Activated T-helper 9 cell treated with anti-CD3 and anti-CD28 coated beads, Interleukin-2, amount 50 U/mL, for 16 hours (primary cell): ENCODE data around the gene GP9.

ENCODE experiments used
- DNase-seq: peaks from one replicate; pipeline ENCODE4 v3.0.0-alpha.2; 2020; ENCODE audit warnings: low read depth

The GP9 gene

DNA sequence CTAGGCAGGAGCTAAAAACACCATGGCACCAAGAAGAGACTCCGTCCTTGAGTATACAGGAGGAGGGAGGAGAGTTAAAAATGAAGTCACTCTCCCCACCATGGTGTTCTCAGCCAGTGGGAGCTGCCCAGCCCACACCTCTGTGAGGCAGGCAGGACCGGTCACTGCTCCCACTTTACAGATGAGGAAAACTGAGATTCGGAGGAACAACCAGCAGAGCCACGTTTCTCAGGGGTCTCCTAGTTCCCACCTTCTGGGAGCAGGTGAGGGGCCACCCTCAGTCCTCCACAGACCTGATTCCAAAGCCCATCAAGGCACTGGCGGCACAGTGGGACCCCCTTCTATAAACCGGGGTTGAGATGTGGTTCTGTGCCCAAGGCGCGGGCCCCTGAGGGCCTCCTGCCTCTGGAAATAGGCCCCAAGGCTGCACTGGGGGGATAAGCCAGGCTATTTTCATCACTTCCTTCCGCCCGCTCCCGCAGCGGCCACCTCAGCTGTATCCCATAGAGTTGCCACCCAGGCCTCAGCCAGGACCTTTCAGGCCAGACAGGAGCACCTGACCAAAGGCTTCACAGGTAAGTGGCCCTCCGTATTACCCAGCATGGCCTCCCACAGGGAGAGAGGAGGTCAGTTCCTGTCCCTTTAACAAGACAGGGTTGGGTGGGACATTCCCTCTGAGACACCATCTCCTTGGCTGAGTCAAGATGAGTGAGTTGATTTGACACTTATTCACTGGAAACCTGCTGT lies at the start of gene GP9:
Gene GP9 (plus strand): TSS at position 504 of the 747 bp plus-strand sequence. CDS start 961 bp downstream, outside the sequence.
- DNase-seq, result no peak

DNA sequence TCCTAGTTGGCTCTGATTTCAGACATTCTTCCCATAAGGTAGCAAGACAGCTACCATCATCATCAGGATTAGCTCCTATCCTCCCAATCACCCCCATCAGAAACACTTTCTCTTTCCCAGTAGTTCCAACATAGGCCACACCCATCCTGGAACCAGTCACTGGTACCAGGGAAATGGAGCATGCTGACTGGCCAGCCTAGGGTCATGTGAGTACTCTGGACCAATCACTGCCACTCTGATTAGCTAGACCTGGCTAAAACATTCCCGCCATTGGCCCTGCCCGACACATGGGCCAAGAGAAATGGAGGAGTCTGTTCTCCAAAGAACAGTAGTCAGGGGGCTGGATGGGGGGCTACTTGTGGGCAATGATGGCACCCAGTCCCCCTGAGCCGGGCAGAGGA lies 47.1 kb upstream of the GP9 start:
- DNase-seq, result no peak

DNA sequence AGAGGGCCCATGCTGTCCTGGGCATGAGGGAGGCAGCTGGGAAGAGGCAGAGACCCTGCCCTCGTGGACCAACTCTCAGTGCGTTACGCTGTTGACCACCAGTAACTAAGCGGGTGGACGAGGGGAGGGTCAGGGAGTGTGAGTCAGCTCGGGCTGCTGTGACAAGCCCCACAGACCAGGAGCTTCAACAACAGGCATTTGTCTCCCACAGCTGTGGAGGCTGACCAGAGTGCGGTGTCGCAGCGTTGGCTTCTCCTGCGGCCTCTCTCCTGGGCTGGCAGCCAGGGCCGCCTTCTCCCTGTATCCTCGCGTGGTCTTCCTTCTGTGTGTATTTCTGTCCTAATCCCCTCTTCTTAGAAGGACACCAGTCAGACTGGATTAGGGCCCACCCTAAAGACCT lies 46.4 kb upstream of the GP9 start:
- DNase-seq, result no peak

DNA sequence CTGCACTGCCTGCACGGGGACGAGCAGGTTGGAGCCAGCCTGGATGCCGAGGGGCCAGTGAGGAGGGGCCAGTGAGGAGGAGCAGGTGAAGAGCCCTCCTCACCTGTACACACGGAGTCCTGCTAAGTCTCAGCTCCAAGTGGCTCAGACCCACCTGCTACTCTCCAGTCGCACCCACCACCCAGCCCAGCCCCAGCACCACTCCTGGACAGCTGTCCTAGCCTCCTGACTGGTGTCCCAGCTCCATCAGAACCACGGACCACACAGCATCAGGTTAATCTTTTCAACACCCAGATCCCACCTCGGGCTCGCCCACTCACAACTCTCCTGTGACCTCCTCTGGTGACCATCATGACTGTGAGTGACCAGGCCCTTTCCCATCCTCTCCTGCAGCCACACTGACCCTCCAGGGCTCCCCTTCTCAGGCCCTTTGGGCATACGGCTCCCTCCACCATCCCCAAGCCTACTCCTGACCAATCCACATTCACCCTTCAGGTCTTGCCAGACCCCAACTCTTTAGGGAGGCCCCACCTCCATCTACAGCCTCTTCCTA lies 45.7 kb upstream of the GP9 start:
- DNase-seq, result no peak

DNA sequence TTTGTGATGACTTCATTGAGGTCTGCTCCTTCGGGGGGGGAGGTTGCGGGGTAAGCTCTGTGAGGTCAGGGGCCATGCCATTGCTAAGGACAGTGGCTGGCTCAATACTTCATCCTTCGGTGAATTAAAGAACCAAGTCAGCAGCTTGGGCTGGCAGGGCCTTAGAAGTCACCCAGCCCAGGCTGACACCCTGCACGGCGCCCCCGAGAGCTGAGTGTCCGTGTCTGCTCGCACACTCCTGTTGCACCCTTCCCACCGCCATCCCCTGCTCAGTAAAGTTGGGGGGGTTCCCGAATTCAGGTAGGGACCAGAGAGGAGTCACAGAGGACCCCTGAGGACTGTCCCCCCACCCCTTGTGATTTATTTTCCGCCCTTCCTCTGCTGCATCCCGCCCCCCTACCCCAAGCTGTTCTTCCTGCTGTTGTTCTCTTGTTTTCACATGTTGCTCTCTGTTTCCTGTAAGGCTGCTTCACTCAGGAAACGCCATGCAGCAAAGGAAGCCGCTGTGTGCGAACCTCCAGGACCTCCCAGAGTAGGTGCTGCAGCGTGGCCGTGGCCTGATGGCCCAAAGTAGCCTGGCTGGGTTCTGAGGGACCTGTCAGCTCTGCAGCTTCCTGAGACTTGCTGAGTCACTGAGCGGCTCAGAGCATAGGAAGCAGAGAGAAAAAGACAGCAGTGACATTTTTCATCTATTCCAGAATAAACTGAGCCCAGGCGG lies 45.0 kb upstream of the GP9 start:
- DNase-seq, result no peak

DNA sequence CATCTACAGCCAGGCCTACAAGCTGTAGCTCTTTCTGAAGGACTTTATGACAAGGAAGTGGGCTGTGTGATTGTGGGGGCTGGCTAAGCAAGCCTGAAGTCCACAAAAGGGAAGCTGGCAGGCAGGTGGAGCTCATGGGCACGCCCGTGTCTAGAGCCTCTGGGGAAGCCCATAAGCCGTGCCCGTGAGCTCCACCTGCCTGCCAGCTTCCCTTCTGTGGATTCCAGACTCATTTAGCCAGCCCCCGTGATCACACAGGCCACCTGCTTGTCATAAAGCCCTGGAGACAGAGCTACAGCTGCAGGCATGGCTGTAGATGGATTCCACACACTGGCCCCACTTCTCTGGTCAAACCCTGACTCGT lies 44.2 kb upstream of the GP9 start:
- DNase-seq, result no peak

DNA sequence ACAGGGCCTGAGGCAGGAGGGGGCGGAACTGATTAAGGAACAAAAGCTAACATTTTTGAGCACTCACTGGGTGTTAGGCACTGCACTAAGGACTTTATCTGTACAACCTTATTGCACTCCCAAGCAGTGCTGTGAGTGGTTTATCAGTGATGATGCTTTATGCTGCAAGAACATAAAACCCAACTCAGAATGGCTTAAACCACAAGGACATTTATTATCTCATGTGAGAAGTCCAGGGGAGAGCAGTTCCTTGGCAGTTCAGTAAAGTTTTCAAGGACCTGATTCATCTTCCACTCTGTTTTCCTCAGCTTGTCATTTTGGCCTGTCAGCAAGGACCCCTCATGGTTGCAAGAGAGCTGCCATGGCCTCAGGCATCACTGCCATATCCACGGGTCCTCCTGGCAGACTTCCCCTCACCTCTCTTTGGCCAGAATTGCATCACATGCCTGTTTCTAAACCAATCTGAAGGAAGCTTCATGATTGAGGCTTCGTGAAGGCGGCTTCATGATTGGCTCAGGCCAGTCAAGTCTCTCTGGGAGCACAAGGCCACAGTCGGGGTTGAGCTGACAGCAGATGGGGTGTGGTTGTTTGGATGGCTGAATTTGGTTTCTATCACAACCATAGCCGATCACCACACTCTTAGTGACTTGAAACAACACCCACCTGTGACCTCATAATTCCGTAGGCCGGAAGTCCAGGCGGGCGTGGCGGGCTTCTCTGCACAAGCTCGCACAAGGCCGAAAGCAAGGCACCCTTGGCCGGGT lies 43.7 kb upstream of the GP9 start:
- DNase-seq, result no peak

DNA sequence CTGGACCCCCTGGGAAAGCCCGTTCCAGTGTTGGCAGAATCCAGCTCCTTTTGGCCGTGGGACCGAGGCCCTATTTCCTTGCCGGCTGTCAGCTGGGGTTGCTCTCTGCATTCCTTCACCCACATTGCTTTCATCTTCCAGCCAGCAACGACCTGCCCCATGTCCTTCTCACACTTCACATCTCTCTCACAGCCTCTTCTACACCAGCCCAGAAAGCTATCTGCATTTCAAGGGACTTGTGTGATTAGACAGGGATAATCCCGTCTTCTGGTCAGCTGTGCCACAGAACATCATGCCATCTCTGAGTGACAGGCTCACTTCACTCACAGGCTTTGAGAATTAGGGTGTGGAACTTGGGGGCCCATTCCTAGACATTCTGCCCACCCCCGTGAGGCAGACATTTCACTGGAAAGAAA lies 43.1 kb upstream of the GP9 start:
- DNase-seq, result no peak

DNA sequence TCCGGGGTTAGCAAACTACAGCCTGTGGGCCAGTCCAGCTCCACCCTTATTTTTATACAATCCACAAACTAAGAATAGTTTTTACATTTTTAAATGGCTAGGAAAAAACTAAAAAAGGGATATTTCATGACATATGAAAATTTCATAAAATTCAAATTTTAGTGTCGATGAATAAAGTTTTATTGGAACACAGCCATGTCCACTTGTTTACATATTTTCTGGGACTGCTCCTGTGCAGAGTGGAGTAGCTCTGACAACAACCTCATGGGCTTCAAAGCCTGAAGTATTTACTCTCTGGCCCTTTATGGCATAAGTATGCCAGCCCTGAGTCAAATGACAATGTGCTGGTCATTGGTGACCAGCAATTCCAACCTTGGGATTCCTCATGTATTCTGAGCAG lies 42.3 kb upstream of the GP9 start:
- no peak for DNase-seq

DNA sequence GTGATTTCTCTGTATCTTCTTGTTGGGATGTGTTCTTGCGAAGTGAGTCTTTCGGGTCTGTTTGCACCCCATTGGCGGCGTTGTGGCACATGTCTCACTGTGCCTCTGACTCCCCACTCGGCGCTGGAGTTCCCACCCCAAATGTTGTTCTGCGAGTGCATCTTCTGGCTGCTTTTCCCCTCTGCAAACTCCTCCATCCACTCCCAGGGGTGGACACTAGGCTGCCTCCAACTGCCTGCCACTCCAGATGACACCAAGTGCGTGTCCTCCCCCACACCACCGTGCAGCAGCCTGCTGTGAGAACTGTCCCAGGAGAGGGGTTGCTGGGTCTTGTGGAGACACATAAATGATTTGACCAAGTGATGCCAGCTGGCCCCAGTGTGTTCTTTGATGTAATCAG lies 41.8 kb upstream of the GP9 start:
- no peak for DNase-seq

DNA sequence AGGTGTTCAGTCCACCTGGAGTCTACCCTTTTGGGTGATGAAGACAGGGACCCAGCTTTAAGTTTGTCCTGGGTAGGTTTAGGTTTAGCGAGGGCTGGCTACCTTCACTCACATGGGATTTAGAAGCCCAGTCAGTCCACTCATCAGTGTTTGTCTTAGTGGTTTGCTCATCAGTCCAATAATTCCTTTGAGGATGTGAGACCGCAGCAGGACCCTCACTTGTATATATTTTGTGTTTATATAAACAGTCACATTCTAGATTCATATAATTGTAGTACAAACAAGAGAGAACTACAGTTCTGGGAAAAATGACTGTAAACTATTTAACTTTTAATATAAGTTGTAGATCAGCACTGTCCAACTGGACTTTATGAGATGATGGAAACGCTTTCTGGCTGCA lies 41.3 kb upstream of the GP9 start:
- no peak for DNase-seq

DNA sequence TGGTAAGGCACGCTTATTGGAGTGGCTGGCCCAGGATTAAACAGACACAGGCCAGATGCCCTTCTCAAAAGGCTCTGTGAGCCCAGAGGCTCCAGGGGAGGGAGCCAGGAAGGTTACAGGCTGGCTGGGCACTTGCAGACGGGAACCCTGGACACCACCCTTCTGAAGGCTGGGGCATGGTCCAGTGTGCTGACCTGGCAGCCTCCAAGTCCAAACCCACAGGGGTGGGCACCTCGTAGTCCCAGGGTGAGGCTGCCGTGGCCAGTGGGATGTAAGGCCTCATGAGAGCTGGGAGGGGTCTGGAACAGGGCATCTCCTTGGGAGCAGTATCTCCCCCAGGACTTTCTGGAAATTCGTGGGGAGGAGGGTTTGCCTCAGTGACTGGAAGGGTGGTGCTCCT lies 39.9 kb upstream of the GP9 start:
- no peak for DNase-seq

DNA sequence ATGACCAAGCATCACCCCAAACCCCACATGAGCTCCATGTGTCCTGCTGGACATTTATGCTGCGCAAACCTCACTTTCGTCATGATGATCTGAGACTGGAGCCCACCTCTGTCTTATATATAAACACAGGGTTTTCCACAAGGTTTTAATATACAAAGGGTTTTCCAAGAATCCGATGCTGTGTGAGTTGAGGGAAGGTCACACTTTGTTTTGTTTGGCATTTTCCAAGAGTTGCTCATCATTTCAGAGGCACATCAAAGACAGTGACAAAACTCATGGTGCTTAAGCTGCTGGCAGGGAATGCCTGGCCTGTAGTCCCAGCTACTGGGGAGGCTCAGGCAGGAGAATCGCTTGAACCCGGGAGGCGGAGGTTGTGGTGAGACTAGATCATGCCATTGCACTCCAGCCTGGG lies 39.4 kb upstream of the GP9 start:
- DNase-seq, result no peak

DNA sequence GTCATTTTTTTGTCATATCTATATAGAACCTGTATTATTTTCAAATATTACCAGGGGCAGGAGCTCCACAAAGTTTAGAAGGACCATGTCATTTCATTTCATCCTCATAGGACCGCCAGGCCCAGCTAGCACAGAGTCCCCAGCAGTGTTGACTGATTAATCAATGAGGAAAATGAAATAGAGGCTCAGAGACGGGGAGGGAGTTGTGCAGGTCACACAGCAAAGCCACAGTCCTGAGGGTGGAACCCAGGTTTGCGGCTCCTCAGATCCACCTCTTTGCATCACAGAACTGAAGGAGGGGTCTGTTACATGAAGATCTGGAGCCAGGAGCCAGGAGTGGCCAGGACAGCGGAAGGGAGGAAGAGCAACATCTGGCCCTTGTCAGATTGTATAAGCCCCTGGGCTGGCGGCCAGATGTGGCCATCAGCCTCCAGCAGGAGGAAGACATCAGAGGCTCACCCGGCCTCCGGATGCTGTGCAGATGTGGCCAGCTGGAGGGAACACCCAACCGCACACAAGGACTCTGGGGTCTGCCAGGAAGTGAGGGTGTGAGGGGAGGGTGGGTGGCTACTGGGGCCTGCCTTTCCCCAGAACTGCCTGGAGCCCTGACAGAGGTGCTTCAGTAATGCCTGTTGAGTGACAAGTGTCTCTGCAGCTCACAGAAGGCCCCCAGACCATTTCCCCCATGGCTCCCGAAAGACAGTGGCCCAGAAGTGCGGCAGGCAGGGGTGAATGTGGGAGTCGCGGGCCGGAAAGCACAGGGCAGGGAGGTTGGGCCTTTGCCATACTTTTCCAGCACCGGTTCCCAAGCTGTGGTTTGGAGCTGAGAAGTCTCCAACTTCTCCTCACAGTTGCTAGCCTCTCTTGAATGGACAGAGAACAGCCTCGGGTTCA lies 38.2 kb upstream of the GP9 start:
- DNase-seq, result no peak

DNA sequence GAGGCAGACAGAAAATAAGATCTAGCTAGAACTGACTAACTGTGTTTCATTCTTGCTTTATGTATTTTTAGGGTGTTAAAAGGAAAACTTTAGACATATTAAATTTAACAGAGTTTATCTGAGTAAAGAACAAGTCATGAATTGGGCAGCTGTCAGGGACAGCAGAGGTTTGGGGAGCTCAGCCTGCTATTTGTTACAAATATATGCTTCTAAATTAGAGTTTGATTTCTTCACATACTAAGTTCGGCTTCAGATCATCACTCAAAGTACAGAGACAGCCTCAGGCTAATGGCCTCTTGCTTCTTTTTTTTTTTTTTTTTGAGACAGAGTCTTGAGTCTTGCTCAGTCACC lies 37.6 kb upstream of the GP9 start:
- no peak for DNase-seq

DNA sequence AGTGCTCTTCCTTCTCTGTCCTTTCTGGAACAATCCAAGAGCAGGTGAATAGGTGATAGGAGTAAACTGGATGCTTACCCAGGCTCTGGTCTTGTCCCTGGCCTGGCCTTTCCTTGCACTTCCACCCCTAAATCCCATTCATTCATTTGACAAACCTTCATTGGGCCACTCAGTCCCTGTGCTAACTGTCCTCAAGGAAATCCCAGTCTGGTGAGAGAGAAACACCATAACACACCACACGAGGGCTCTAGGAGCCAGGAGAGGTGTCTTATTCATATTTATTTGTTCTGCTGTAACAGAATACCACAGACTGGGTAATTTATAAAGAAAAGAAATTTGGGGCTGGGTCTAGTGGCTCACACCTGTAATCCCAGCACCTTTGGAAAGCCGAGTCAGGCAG lies 36.7 kb upstream of the GP9 start:
- DNase-seq, result no peak

DNA sequence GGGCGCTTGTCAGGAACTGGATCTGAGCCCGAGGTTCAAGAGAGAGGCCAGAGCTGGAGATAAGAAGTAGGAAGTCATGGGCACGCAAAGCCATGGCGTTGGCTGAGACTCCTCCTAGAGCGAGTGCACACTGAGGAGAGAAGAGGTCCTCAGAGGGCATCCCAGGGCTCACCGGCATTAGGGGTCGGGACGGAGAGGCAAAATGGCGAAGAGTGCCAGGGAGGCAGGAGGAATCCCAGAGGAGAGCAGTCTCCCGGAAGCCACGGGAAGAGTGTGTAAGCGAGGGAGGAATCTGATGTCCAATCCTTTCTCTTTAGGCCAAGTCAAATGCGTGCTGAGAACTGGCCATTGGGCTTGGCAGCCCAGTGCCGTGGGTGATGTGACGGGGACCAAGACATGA lies 35.5 kb upstream of the GP9 start:
- no peak for DNase-seq

DNA sequence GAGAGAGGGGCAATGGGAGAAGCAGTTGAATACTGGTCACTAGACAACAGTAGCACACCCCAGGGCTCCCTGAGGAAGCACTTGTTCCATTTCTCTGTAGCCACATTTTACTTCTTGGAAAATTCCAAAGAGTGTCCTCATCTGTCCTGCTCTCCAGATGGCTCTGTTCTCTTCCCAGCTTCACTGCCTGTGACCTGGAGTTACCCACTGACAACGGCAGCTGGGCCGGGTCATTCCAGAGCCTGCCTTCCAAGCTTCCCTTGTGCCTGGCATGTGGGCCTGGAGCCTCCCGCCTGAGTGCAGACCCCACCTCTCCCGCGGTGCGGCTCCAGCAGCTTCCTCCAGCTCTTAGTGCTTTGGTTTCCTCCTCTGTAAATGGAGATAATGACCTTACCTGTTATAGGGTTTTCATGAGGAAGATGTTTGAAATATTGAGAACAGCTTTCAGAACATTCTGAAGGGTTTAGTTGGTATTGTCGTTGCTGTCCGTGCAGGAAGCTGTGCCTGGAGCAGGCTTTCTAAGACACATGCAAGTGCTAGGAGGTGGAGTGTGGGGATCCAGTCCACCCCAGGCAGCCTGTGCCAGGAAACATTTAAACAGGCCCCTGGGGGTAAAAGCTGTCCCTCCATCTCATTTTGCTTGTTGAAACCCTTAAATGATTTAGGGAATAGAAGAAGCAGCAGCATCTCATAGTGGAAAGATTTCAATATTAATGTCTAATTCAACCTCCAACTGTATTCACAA lies 34.7 kb upstream of the GP9 start:
- DNase-seq, result no peak

DNA sequence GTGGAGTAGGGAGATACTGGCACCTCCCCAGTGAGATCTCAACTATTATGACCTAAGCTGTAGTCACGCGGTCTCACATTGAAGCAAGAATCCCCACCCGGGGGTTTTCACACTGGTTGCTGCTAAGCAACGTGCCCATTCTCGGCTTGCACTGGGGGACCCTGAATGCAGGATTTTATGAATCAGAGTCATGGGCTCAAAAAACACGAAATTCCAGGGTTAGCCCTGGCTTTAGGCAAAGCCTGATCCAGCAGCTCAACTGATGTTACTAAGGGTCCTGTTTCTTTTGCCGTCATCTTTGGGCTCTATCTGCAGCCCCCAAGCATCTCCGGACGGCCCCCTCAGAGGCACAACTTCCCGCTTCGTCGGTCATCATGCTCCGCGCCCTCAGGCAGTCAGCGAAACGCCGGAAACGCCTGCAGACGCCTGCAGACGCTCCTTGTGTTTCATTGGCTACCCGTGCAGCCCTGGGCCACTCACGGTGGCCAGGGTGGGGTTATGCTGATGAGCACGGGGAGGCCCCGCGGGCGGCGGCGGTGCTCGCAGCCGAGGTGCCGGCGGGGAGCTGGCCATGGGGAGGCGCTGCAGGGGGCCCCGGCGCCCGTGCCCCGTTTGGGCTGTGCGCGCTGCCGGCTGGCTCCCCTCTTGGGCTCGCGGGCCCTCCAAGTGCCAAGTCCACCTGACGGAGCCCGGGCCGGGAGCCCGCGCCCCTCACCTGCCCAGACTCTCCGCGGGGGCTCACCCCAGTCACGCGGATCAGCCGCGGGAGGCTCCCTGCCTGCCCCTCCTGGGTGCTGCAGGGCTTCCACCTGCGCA lies 33.6 kb upstream of the GP9 start:
- DNase-seq, result peak; percentile 85

DNA sequence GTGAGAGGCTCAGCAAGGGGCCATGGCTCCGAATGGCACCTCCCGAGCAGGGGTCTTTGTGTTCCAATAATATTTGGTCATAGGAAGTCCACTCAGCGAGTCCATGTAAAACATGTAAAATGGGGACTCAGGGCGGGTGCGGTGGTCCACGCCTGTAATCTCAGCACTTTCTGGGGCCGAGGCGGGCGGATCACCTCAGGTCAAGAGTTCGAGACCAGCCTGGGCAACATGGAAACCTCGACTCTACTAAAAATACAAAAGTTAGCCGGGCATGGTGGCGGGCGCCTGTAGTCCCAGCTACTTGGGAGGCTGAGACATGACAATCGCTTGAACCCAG lies 33.1 kb upstream of the GP9 start:
- no peak for DNase-seq
